ENCODE measurements around the gene ZBTB20. TPM values are rescaled to one million over a fixed set of nuclear protein-coding genes. Genes with fewer than 3 reads are reported as not detected.

ZBTB20 gene
- total RNA-seq, 6 donors from 2014 or later, result 40.0 to 150 (median 65.8) TPM

DNA sequence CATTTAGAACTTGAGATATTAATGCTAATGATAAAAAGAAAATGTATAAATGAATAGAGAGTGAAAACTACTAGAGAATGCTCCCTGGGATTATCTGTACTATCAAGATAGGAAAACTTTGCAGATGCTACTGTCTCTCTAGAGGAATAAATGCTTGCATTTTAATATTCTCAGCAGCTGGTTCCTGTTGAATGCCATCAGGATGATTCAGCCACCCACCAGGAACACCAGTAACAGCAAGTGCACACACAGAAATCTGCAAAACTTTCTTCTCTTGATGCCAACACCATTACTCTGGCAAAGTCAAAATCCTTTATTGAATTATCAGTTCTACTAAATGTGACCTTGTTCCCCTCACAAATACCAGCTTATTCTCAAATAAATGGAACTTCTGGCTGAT lies 704.8 kb downstream of the ZBTB20 start:
- H3K27me3 ChIP-seq, result no peaks in the 10 kb centered on the region

DNA sequence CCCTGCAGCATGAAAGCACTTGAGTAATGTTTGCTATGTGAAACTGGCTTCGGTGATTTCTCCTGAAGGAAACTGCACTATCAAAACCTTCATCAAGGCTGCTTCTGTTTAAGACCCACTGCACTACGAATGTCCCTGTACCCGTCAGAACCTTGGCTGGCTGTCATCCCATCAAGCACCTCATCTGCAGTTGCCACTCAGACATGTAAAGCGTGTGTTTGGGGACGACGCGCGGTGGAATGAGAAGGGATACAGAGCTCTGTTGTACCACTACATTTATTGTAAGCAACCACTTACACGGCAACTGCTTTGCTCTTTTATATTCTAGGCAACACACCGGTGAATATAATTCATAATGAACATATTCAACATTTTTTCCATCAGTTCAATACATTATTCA lies 705.7 kb downstream of the ZBTB20 start:
- TF ChIP-seq POLR2A (IDR thresholded peaks at IDR 0.05) (no peak), EP300 (IDR thresholded peaks at IDR 0.05) (no peak), POLR2AphosphoS5 (IDR thresholded peaks at IDR 0.05) (no peak)
- TF ChIP-seq, protein P1, sequence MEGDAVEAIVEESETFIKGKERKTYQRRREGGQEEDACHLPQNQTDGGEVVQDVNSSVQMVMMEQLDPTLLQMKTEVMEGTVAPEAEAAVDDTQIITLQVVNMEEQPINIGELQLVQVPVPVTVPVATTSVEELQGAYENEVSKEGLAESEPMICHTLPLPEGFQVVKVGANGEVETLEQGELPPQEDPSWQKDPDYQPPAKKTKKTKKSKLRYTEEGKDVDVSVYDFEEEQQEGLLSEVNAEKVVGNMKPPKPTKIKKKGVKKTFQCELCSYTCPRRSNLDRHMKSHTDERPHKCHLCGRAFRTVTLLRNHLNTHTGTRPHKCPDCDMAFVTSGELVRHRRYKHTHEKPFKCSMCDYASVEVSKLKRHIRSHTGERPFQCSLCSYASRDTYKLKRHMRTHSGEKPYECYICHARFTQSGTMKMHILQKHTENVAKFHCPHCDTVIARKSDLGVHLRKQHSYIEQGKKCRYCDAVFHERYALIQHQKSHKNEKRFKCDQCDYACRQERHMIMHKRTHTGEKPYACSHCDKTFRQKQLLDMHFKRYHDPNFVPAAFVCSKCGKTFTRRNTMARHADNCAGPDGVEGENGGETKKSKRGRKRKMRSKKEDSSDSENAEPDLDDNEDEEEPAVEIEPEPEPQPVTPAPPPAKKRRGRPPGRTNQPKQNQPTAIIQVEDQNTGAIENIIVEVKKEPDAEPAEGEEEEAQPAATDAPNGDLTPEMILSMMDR (IDR thresholded peaks at IDR 0.05), result no peak
- Histone ChIP-seq H3K4me1 (peaks cover 6 to 18% (median 9%) of the 10 kb centered on the region in 4 donors), H3K9me3 (no peaks in the 10 kb centered on the region), H3K4me3 (no peak overlapping the region), H3K27ac (no peak overlapping the region), H3K36me3 (no peaks in the 10 kb centered on the region), H3K27me3 (no peaks in the 10 kb centered on the region)
- DNase-seq (no peak), ATAC-seq (ENCODE audit: low FRiP score in 2 of 2) (no peak)
- WGBS, 2 donors, result 77 to 81% methylated on average over 10 of the region's 10 CpGs

More for the DNA sequence above, 704.8 kb downstream of the ZBTB20 start:
- H3K4me3 ChIP-seq, result no peak overlapping the region
- DNase-seq, result no peak
- H3K27ac ChIP-seq, result no peak overlapping the region
- TF ChIP-seq EP300 (IDR thresholded peaks at IDR 0.05) (no peak), POLR2A (IDR thresholded peaks at IDR 0.05) (no peak)
- peak in 1 of 2 donors; percentile 34 for ATAC-seq (ENCODE audit: low FRiP score in 2 of 2)
- H3K36me3 ChIP-seq, result no peaks in the 10 kb centered on the region
- peaks cover 7 to 22% (median 15%) of the 10 kb centered on the region in 4 donors for H3K4me1 ChIP-seq
- H3K9me3 ChIP-seq, result no peaks in the 10 kb centered on the region

DNA sequence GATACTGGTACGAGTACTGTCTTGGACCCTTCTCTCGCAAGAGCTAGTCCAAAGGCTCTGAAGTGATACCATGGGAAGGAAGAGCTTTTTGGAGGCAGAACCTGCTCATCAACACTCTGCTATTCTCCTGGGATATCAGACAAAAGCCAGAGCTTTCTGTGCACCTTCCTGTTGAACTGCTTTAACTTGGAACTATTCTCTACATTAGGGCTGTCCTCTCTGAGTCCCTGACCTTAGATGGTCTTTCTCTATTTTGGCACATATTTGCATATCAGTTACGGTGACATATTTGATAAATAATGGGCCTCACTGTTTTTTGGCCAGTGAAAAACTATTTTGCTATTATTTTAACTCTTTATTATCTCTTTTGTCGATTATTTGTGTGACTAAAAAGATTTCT lies 706.4 kb downstream of the ZBTB20 start:
- Histone ChIP-seq H3K36me3 (no peaks in the 10 kb centered on the region), H3K27ac (no peak overlapping the region), H3K4me1 (peaks cover 0 to 16% (median 9%) of the 10 kb centered on the region in 4 donors), H3K27me3 (no peaks in the 10 kb centered on the region), H3K9me3 (no peaks in the 10 kb centered on the region), H3K4me3 (no peak overlapping the region)
- 76 to 82% methylated on average over 4 of the region's 4 CpGs for WGBS, 2 donors
- DNase-seq (no peak), ATAC-seq (ENCODE audit: low FRiP score in 2 of 2) (no peak)
- TF ChIP-seq, protein P1 (IDR thresholded peaks at IDR 0.05), result no peak
- TF ChIP-seq EP300 (IDR thresholded peaks at IDR 0.05) (no peak), POLR2A (IDR thresholded peaks at IDR 0.05) (no peak), POLR2AphosphoS5 (IDR thresholded peaks at IDR 0.05) (no peak)

DNA sequence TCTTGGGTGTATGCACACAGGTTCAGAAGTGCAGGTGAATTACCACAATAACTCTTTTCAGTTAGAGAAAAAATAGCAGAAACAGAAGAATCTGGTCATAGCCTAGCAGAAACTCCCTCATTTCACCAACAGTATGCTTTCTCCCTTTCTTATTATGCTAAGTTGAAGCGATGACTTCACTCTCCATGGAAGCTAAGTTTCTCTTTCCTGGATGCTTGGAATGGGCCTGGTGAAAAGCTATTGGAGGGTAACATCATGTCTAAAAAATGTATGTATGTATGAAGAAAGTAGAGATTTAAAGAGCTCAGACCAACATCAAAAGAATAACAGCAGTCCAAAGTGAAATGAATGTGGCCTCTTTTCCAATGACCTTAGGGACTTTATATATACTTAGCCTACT lies 707.8 kb downstream of the ZBTB20 start:
- H3K4me3 ChIP-seq, result no peak overlapping the region
- H3K27ac ChIP-seq, result no peak overlapping the region
- peaks cover 0 to 16% (median 9%) of the 10 kb centered on the region in 4 donors for H3K4me1 ChIP-seq
- DNase-seq (no peak), ATAC-seq (ENCODE audit: low FRiP score in 2 of 2) (no peak)
- no peaks in the 10 kb centered on the region for H3K9me3 ChIP-seq
- H3K36me3 ChIP-seq, result no peaks in the 10 kb centered on the region
- no peaks in the 10 kb centered on the region for H3K27me3 ChIP-seq
- TF ChIP-seq EP300 (IDR thresholded peaks at IDR 0.05) (no peak), POLR2A (IDR thresholded peaks at IDR 0.05) (no peak), POLR2AphosphoS5 (IDR thresholded peaks at IDR 0.05) (no peak)
- TF ChIP-seq, protein P1 (IDR thresholded peaks at IDR 0.05), result no peak
- 97 to 100% methylated on average over 1 of the region's 1 CpG for WGBS, 2 donors

DNA sequence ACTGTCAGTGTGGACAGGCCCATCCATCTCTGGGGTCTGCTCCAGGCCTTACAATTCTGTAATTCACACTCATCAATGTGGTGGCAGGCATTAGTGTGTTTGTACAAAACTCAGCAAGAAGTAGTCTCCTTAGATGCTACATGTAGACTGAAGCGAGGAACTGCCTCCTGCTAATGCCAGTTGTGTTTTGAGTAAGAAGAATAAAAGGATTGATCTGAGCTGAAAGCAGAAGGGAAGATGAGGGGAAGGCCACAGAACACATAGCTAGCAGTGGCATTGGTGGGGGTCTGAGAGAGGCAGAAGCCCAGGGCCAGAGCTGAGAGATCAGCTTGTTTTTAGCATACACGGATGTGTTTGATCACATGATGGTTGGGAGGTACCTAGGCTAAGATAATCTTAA lies 709.2 kb downstream of the ZBTB20 start:
- Histone ChIP-seq H3K9me3 (no peaks in the 10 kb centered on the region), H3K27me3 (no peaks in the 10 kb centered on the region), H3K4me1 (peaks cover 0 to 16% (median 9%) of the 10 kb centered on the region in 4 donors), H3K4me3 (no peak overlapping the region), H3K27ac (no peak overlapping the region), H3K36me3 (no peaks in the 10 kb centered on the region)
- WGBS, 2 donors, result 94% methylated on average over 2 of the region's 2 CpGs
- DNase-seq, result no peak
- no peak for ATAC-seq (ENCODE audit: low FRiP score in 2 of 2)
- no peak for TF ChIP-seq POLR2A (IDR thresholded peaks at IDR 0.05)
- TF ChIP-seq POLR2AphosphoS5 (IDR thresholded peaks at IDR 0.05), result no peak
- TF ChIP-seq EP300 (IDR thresholded peaks at IDR 0.05), result no peak
- TF ChIP-seq, protein P1 (IDR thresholded peaks at IDR 0.05), result no peak
